NCI-H2227 (cell line): ENCODE data around the gene ZSCAN10.

Source experiments
- DNase-seq: peaks from one replicate; lab custom pipeline; 2025; ENCODE audit not compliant: unreplicated experiment; lab: John Stamatoyannopoulos, UW

The ZSCAN10 gene

GRCh38 chr16:3134338-3135125, 35.4 kb upstream of the ZSCAN10 start, which contains the start of gene ZNF213:
Gene ZNF213, plus strand, starts transcription at chr16:3135029. Its CDS starts 2,252 bp downstream, at chr16:3137281.
- DNase-seq, result peak; percentile 99

- DNase-seq, result no peak
Measured at GRCh38 chr16:3133844-3134243, 34.8 kb upstream of the ZSCAN10 start.

- DNase-seq, result peak; percentile 65
Measured at GRCh38 chr16:3131755-3132377, 32.8 kb upstream of the ZSCAN10 start.

GRCh38 chr16:3129137-3130131, 30.3 kb upstream of the ZSCAN10 start:
- DNase-seq, result peak; percentile 89

GRCh38 chr16:3127745-3128144, 28.7 kb upstream of the ZSCAN10 start:
- peak; percentile 36 for DNase-seq

GRCh38 chr16:3123986-3124886, 25.1 kb upstream of the ZSCAN10 start:
- peak; percentile 98 for DNase-seq

GRCh38 chr16:3122926-3123570, 24.0 kb upstream of the ZSCAN10 start:
- DNase-seq, result no peak

- DNase-seq, result no peak
Measured at GRCh38 chr16:3121851-3122467, 22.9 kb upstream of the ZSCAN10 start.

GRCh38 chr16:3120435-3120834, 21.3 kb upstream of the ZSCAN10 start:
- DNase-seq, result no peak

GRCh38 chr16:3119701-3120408, 20.8 kb upstream of the ZSCAN10 start:
- DNase-seq, result no peak

GRCh38 chr16:3119286-3119685, 20.2 kb upstream of the ZSCAN10 start:
- no peak for DNase-seq

- DNase-seq, result no peak
Measured at GRCh38 chr16:3118846-3119245, 19.8 kb upstream of the ZSCAN10 start.

- no peak for DNase-seq
Measured at GRCh38 chr16:3118204-3118790, 19.2 kb upstream of the ZSCAN10 start.

- DNase-seq, result no peak
Measured at GRCh38 chr16:3115561-3115960, 16.5 kb upstream of the ZSCAN10 start.

- no peak for DNase-seq
Measured at GRCh38 chr16:3115003-3115402, 15.9 kb upstream of the ZSCAN10 start.

GRCh38 chr16:3113765-3114479, 14.8 kb upstream of the ZSCAN10 start:
- peak; percentile 62 for DNase-seq

GRCh38 chr16:3112881-3113574, 13.9 kb upstream of the ZSCAN10 start:
- no peak for DNase-seq
